GM23248 (cell line): Measurements from ENCODE around the gene SCCPDH.

Experiments used
- EZH2 ChIP-seq: fragments of 200-600 bp; sonication (generic); IDR thresholded peaks from 2 replicates; pipeline ENCODE4 v1.6.1; 2018; ENCODE audit warnings: antibody characterized with exemption, mild to moderate bottlenecking; ENCODE audit not compliant: insufficient read depth, poor library complexity, severe bottlenecking
- EZH2phosphoT487 ChIP-seq: fragments of 200-600 bp; sonication (generic); IDR thresholded peaks from 2 replicates; pipeline ENCODE4 v1.6.1; 2018; ENCODE audit warnings: antibody characterized with exemption, moderate library complexity, mild to moderate bottlenecking, low read depth; ENCODE audit not compliant: insufficient read depth

- TF ChIP-seq EZH2: no peak
- no peak for TF ChIP-seq EZH2phosphoT487
These were observed 32.4 kb upstream of the SCCPDH start for GRCh38 chr1:246691622-246692495.
